HG02798 (cell line): Measurements from ENCODE around the gene SMCP.

ENCODE experiments used
- ATAC-seq: cut with Tn5 transposase; IDR thresholded peaks from one replicate; pipeline ENCODE4 v1.9.1; 2021; ENCODE audit warnings: mild to moderate bottlenecking; ENCODE audit not compliant: unreplicated experiment, poor library complexity

SMCP gene, protein sequence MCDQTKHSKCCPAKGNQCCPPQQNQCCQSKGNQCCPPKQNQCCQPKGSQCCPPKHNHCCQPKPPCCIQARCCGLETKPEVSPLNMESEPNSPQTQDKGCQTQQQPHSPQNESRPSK

DNA sequence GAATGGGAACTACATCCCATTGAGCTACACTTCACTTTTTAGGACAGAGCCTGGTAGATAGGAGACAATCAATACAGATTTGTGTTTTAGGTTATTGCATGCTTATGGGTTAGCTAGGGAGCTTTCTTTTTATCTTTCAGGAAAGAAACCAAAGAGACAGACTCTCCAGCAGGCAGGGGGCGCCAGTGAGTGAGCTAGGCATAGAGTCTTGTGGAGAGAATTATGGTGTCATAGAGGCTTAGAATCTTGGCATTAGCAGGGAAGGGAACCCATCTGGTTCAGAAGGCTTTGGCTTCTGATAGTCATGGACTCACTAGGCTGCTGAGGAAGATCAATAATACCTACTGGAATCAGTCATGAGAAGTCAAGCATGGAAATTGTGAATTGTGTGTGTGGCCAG is at the start of gene SMCP:
SMCP (plus strand) TSS at position 281 of the 400 bp plus-strand sequence. CDS start 6,101 bp downstream, outside the sequence.
- no peak for ATAC-seq

GRCh38 chr1:152836870-152837269 is 41.3 kb upstream of the SMCP start:
- ATAC-seq = no peak

DNA sequence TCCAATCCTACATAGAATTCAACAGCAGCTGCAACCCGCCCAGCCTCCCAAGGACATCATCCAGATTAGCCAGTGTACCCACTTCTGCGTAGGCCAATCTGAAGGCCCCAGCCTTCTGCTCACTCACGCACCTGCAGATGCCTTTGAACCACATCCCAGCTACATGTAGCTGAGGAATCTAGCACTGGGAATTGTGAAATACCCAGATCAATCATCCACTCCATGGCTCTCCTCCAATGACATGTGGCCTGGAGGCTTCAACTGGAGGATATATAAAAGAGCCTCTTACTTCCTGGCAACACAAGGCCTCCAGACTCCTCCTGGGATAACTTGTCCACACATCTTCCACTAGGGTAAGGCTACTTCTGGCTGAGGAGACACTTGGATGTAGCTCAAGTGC is 35.6 kb upstream of the SMCP start, which contains the start of gene LCE6A:
LCE6A (plus strand) TSS at position 301 of the 400 bp plus-strand sequence. CDS start 665 bp downstream, outside the sequence.
- ATAC-seq = no peak

DNA sequence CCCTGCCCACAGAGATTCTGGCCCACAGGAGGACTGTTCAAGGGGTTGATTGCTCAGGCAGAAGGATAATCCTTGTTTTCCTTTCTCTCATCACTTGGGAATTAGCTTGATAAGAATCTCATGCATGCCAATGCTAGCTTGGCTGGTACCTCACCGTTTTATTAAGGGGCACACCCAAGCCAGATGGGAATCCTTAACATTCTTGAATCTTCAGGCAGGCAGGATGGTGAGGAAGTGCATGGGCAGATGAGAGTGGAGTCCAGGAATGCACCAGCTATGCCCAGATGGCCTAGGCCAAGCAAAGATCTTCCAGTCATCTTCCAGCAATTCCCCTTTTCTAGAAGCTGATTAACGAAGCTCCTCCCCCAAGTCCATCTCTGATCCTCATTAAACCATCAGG is 22.5 kb upstream of the SMCP start:
- no peak for ATAC-seq

- ATAC-seq = no peak
Observed at GRCh38 chr1:152858062-152858461, 20.1 kb upstream of the SMCP start.

DNA sequence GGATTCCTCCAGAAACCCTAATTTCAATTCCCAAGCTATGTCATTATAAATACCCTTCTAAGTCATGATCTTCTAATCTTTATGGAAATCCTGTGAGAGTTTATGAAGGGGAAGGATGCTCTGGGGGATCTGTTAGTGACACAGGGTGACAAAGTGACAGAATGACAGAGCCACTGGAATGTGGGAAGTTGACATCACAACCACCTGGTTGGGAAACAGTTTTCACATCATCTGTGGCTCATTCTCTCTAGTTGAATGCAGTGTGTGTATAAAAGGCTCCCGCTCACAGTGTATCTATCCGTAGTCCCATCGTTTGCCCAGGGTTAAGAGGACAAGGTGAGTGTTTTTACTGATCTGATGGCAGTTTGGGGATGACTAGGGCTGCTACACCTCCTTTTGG is 18.4 kb upstream of the SMCP start, which contains the start of gene LCE7A:
LCE7A (plus strand) TSS at position 301 of the 400 bp plus-strand sequence. CDS start 702 bp downstream, outside the sequence.
- ATAC-seq = no peak

GRCh38 chr1:152860129-152860528 is 18.0 kb upstream of the SMCP start:
- ATAC-seq = no peak

- ATAC-seq = no peak
Observed at GRCh38 chr1:152861374-152861773, 16.7 kb upstream of the SMCP start.

- no peak for ATAC-seq
Observed at GRCh38 chr1:152864443-152864842, 13.7 kb upstream of the SMCP start.

DNA sequence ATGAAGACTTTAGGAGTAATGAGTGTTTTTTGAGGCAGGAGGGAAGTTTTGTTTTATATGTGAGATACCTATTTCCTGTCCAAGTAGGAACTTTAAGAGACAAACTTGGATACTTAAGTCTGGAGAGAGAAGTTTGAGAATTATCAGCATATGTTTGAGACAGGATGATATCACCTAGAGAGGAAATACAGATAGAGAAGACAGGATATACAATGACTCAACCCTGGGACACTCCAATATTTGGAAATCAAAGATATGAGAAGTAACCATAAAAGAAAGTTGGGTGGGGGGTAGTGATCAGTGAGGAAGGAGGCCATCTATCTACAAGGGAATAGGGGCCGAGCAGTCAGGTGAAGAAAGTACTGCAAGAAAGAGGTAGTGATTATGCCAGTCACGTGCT is 11.8 kb upstream of the SMCP start:
- ATAC-seq = no peak

GRCh38 chr1:152869808-152870419 is 8.2 kb upstream of the SMCP start:
- ATAC-seq = no peak

DNA sequence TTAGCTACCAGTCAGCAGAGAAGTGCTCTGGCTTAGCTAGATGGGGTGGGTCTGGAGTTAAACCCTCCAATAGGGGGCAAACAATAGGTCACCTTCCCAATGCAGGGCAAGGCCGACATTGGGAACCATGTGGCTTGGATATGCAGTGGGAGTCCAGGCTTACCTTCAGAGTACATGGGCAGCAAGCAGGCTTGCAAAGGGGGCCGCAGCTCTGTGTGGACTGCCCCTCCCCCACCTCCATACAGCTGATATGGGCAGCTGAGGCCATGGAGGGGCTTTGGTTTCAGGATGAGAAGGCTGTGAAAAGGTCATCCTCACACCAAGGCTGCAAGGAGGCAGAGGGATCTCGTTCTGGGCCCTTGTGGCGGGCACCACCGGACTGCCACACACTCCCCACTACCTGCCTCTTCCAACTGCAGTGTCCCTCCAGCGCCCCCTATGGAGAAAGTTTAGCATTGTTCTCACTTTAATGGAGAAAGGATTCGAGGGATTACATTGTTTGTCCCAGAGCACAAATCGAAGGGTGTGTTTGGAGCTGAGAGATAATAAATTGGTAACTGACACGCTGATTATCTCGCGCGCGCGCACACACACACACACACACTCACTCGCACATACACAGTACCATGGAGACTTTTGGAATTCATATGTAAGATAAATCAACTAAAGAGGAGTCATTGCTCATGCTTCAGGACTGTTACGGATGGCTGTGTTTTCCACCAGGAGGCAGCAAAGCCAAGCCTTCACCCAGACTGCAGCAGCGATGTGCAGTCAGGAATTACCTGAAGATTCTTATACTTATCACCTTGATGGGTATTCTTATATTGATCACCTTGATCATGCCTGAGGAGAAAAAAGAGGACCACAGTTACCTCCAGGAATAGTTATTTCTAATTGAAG is 7.0 kb upstream of the SMCP start:
- ATAC-seq = no peak

DNA sequence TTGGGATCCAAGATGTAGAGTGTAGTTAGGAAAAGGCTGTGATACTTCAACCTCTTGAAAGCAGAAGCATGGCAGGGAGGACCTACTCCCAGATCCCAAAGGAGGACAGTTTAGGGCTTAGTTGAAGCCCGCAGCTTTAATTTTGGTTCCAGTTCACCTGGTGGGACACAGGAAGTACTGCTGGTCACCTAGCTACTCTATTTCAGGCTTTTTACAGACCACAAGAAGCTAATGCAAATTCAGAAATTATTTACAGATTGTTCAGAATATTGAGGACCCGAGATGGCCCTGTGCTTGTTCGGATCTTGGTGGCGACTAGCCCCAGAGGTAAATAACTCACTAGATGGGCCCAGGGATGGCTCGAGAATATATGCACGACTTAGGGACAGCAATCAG is 6.4 kb upstream of the SMCP start:
- ATAC-seq = peak; percentile 50

- ATAC-seq = no peak
Observed at GRCh38 chr1:152873495-152873894, 4.6 kb upstream of the SMCP start.

- no peak for ATAC-seq
Observed at GRCh38 chr1:152876827-152877226, 1.3 kb upstream of the SMCP start.

DNA sequence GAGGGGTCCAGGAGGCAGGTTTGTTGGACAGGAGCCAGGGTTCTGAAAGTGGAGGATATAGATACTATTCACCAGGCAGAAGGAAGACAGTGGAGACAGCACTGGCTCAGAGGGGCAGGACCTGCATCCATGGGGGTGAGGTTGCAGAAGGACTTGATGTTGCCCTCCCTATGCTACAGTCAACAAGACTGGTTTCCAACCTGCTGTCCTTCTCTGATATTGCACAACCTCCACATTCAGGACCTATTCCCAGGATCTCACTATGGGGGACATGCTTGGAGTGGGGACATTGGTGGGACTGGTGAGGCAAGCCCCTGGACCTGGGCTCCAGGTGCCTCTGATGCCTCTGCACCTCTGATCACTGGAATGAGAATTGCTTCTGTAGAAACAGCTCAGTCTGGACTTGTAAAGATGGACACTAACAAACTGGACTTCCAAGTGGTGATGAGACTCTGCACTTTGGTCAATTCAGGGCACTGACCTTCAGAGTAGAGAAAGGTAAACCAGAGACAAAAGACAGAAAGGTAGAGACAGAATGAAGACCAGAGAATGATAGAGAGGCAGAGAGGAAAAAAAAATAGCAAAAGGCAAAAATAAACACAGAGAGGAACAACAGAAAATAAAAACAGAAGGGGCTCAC is 1.6 kb downstream of the SMCP start:
- no peak for ATAC-seq

- ATAC-seq = no peak
Observed at GRCh38 chr1:152880316-152880715, 2.2 kb downstream of the SMCP start.

DNA sequence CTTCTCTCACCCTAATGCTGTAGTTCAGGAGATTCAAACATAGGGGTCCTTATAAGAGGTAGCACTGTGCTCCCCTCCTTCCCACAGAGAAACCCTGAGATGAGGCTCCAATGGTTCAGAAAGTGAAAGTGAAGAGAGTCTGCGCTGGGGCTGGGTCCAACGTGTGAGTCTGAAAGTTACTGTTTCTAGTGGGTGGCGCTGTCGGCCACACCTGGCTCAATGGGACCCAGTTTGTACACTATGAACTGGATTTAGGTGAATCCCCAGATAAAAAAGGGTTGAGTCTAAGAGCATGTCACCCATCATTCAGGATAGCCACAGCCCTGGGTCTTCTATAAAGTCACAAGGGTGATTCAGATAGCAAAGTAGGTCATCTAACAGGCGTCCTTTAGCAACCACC is 2.8 kb downstream of the SMCP start:
- peak; percentile 80 for ATAC-seq

GRCh38 chr1:152884085-152884484 is 6.0 kb downstream of the SMCP start:
- no peak for ATAC-seq

DNA sequence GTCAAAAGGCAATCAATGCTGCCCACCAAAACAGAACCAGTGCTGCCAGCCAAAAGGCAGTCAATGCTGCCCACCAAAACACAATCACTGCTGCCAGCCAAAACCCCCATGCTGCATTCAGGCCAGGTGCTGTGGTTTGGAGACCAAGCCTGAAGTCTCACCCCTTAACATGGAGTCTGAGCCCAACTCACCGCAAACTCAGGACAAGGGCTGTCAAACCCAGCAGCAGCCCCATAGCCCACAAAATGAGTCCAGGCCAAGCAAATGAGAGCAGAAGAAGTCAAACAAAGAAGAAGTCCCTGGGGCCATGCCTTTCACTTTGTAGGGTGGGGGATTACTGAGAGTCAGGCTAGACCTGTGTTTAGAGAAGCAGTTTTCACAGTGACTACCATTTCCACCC is 6.4 kb downstream of the SMCP start:
- no peak for ATAC-seq
